Mucosa of stomach (tissue), 1 donor: Measurements from ENCODE around the gene RPA3.

Experiments
- H3K27me3 ChIP-seq: one replicate; pipeline ENCODE4 v1.7.0; 2013; ENCODE audit warnings: mild to moderate bottlenecking, low read length; ENCODE audit not compliant: control insufficient read depth, insufficient read depth
- H3K36me3 ChIP-seq: one replicate; pipeline ENCODE4 v1.7.0; 2013; ENCODE audit warnings: low read length; ENCODE audit not compliant: control insufficient read depth, insufficient read depth
- H3K4me1 ChIP-seq: one replicate; pipeline ENCODE4 v1.7.0; 2013; ENCODE audit warnings: mild to moderate bottlenecking, low read length; ENCODE audit not compliant: control insufficient read depth, insufficient read depth
- H3K4me3 ChIP-seq: one replicate; pipeline ENCODE4 v1.7.0; 2013; ENCODE audit warnings: low read length
- H3K9ac ChIP-seq: one replicate; pipeline ENCODE4 v1.7.0; 2013; ENCODE audit warnings: mild to moderate bottlenecking, low read length, moderate library complexity
- H3K9me3 ChIP-seq: one replicate; pipeline ENCODE4 v1.7.0; 2013; ENCODE audit warnings: mild to moderate bottlenecking, low read length, moderate library complexity; ENCODE audit not compliant: control insufficient read depth
- donor health status: Pancreatic carcinoma.

RPA3 gene

GRCh38 chr7:7745966-7746365 is 27.6 kb upstream of the RPA3 start:
- H3K36me3 ChIP-seq = no peaks in the 10 kb centered on the region
- no peak overlapping the region for H3K9ac ChIP-seq
- H3K9me3 ChIP-seq = no peaks in the 10 kb centered on the region
- H3K4me3 ChIP-seq = no peak overlapping the region
- no peaks in the 10 kb centered on the region for H3K27me3 ChIP-seq
- peaks cover 11% of the 10 kb centered on the region for H3K4me1 ChIP-seq

GRCh38 chr7:7745258-7745657 is 26.9 kb upstream of the RPA3 start:
- Histone ChIP-seq H3K4me3 (no peak overlapping the region), H3K36me3 (no peaks in the 10 kb centered on the region), H3K4me1 (peaks cover 8% of the 10 kb centered on the region), H3K9ac (no peak overlapping the region), H3K9me3 (no peaks in the 10 kb centered on the region), H3K27me3 (no peaks in the 10 kb centered on the region)

DNA sequence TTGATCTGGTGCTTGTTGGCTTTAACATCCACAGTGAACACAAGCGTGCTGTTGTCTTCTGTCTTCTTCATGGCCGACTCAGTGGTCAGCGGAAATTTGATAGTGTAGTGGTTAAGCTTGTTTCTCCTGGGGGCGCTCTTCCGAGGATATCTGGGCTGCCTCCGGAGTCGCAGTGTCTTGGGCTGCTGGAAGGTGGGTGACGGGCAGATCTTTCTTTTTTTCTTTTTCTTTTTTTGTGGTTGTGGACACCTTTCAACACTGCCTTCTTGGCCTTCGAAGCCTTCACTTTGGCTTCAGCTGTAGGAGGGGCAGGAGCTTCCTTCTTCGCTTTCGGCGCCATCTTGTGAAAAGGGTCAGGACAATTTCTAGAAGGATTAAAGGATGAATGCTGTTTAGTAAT is 23.8 kb upstream of the RPA3 start:
- peaks cover 9% of the 10 kb centered on the region for H3K4me1 ChIP-seq
- H3K27me3 ChIP-seq = no peaks in the 10 kb centered on the region
- H3K4me3 ChIP-seq = no peak overlapping the region
- no peak overlapping the region for H3K9ac ChIP-seq
- no peaks in the 10 kb centered on the region for H3K9me3 ChIP-seq
- no peaks in the 10 kb centered on the region for H3K36me3 ChIP-seq

DNA sequence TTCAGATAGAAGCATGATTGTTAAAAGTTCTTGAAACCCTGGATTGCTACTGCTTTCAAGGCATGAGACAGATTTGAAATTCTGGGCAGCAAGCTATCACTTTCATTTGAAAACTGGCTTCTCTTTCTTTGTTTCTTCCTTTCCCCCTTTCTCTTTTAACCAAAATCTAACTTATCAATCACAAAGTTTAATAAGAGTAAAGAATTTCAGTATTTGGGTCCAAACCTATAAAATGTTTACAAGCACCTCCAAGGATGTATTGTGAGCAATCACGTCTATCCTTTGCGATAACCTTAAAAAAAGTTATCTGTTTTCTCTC is 21.6 kb upstream of the RPA3 start:
- no peaks in the 10 kb centered on the region for H3K9me3 ChIP-seq
- H3K27me3 ChIP-seq = no peaks in the 10 kb centered on the region
- H3K4me1 ChIP-seq = peaks cover 5% of the 10 kb centered on the region
- H3K4me3 ChIP-seq = no peak overlapping the region
- no peak overlapping the region for H3K9ac ChIP-seq
- no peaks in the 10 kb centered on the region for H3K36me3 ChIP-seq

DNA sequence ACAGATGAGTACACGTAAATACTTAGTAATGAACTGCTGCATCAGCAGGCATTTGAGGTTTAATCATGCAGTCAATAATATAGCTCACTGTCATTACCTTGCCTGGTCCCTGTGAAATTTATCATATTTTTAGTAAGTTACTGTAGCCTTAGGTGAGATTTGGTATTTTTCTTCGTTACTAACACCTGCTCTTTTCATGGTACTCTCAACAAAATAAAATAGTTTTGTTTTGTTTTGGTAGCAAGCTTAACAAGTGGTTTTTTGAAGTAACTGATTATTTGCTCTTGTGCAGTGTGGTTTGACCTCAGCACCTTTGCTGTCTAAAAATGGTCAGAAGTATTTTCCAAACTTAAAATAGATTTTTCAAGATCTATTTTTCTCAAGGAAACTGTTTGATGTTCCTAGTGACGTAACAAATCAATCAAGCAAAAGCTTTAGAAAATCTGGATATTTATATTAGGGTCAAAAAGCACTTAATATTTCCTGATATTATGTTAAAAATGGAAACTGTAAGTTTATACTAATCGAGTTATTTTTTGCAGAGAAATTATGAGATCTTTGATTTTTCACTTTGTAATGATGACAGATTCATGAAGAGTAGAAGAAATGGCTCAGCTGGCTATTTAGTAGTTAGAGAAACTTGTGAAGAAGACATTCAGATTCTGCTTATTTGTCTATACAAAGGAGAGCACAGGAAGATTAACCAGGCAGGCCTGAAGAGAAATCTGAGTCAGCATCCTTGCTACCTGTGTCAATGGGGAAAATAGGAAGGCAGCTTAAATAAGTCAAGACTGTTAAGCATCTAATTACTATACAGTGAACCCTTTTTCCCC is 21.0 kb upstream of the RPA3 start:
- Histone ChIP-seq H3K9me3 (no peaks in the 10 kb centered on the region), H3K4me3 (no peak overlapping the region), H3K27me3 (no peaks in the 10 kb centered on the region), H3K36me3 (no peaks in the 10 kb centered on the region), H3K4me1 (peaks cover 5% of the 10 kb centered on the region), H3K9ac (no peak overlapping the region)

DNA sequence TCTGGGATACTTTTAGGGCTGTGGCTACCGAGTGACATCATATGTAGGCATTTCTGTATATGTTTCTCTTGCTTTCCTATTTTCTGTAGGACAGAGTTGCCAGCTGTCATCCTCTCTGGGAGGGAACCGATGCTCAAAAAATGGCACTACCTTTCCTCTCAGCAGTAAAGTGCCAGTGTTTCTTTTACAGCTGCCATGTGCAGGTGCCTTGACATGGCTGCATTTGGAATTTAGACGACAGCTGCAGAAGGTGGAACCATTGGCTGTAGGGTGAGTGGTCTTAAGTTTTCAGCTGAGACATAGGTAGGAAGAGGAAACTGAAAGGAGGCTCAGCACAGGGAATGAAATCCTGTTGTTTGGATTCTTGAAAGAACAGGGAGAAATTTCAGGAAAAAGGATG is 20.2 kb upstream of the RPA3 start:
- Histone ChIP-seq H3K9me3 (no peaks in the 10 kb centered on the region), H3K27me3 (no peaks in the 10 kb centered on the region), H3K4me3 (no peak overlapping the region), H3K4me1 (peaks cover 5% of the 10 kb centered on the region), H3K36me3 (no peaks in the 10 kb centered on the region), H3K9ac (no peak overlapping the region)

DNA sequence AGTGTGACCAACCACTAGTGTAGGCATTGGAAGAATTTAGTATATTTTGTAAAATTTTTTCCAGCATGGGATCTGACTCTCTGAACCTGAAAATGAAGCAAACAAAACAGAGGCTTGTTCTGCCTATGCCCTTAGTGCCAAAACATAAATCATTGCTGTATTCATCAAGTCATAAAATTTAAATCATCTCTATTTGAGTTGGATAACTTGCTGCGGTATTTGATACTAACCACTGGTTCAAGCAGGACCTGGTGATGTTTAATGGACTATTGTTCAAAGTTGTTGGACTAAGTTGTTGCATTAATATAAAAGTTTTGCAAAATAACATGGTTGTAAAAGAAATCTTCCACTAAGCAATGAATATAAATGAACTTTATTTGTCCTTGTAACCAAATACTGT is 19.8 kb upstream of the RPA3 start:
- Histone ChIP-seq H3K36me3 (no peaks in the 10 kb centered on the region), H3K4me3 (no peak overlapping the region), H3K4me1 (peaks cover 5% of the 10 kb centered on the region), H3K27me3 (no peaks in the 10 kb centered on the region), H3K9me3 (no peaks in the 10 kb centered on the region), H3K9ac (no peak overlapping the region)

GRCh38 chr7:7737674-7738073 is 19.3 kb upstream of the RPA3 start:
- Histone ChIP-seq H3K4me3 (no peak overlapping the region), H3K27me3 (no peaks in the 10 kb centered on the region), H3K9ac (no peak overlapping the region), H3K36me3 (no peaks in the 10 kb centered on the region), H3K9me3 (no peaks in the 10 kb centered on the region), H3K4me1 (peaks cover 5% of the 10 kb centered on the region)

DNA sequence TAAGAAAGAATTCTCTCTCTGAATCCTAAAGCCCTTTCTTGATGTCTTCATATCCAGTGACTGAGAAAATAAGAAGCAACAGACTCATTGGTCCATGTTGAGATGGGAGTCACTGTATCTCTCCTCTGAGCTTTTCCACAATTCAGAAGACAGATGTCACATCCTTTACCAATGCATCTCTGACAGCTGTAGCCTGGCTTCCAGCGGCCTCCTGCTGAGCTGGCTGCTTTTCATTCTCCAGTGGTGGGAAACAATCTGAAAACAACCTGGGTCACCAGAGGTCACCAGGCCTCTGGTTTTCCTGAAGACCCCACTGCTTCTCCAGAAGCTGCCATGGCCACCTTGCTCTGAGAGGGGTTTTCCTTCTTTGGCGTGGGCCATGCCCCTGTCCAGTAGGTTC is 18.3 kb upstream of the RPA3 start:
- Histone ChIP-seq H3K4me1 (peaks cover 14% of the 10 kb centered on the region), H3K36me3 (no peaks in the 10 kb centered on the region), H3K4me3 (no peak overlapping the region), H3K9ac (no peak overlapping the region), H3K27me3 (no peaks in the 10 kb centered on the region), H3K9me3 (no peaks in the 10 kb centered on the region)

GRCh38 chr7:7732621-7733281 is 14.3 kb upstream of the RPA3 start:
- Histone ChIP-seq H3K4me3 (no peak overlapping the region), H3K9ac (no peak overlapping the region), H3K4me1 (peaks cover 25% of the 10 kb centered on the region)

GRCh38 chr7:7731732-7732131 is 13.3 kb upstream of the RPA3 start:
- Histone ChIP-seq H3K27me3 (no peaks in the 10 kb centered on the region), H3K4me3 (no peak overlapping the region), H3K4me1 (peaks cover 20% of the 10 kb centered on the region), H3K9ac (no peak overlapping the region), H3K9me3 (no peaks in the 10 kb centered on the region), H3K36me3 (no peaks in the 10 kb centered on the region)

More at GRCh38 chr7:7732621-7733281, 14.3 kb upstream of the RPA3 start:
- Histone ChIP-seq H3K9me3 (no peaks in the 10 kb centered on the region), H3K27me3 (no peaks in the 10 kb centered on the region), H3K36me3 (no peaks in the 10 kb centered on the region)

GRCh38 chr7:7720750-7721621 is 2.6 kb upstream of the RPA3 start:
- H3K36me3 ChIP-seq = no peaks in the 10 kb centered on the region
- no peak overlapping the region for H3K9ac ChIP-seq

More at GRCh38 chr7:7720750-7721621, 2.6 kb upstream of the RPA3 start:
- Histone ChIP-seq H3K27me3 (no peaks in the 10 kb centered on the region), H3K9me3 (no peaks in the 10 kb centered on the region), H3K4me3 (no peak overlapping the region), H3K4me1 (no peaks in the 10 kb centered on the region)
